M059J (cell line): Measurements from ENCODE around the gene CHST11. TPM values are rescaled to one million over a fixed set of nuclear protein-coding genes. Genes with fewer than 3 reads are reported as not detected.
A peak's percentile ranks its signal among the peaks of the same experiment; 100 is the strongest.

Experiments used
- DNase-seq: peaks from one replicate; pipeline ENCODE4 v3.0.0-alpha.2; 2012; ENCODE audit warnings: low read depth
- total RNA-seq: library from RNA; depleted of rRNA; stranded (reverse); fragments of >200 nt; shearing (Covaris generic); gene quantifications from 2 replicates; pipeline ENCODE4 v1.2.3, GENCODE V29; 2014

The CHST11 gene
- total RNA-seq, 1 experiment from 2014 or later, result 19.6 TPM

DNA sequence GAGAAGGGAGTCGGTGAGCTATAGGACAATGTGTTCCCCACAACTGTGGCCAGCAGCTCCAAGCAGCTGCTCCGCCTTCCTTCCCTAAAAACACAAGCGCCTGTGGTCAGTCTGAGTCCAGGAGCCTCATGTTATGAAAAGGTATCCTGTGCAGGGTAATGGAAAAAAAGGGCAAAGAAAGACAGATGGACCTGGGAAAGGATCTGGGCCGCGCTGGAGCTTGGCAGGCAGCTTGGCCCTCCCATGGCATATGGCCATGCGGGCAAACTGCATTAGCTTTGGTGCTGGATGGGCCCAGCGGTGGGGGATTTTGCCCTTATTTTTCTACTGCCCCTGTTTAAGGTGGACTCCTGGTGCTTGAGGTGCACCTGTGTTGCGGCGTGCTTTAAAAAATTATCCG, 23.7 kb upstream of the CHST11 start:
- no peak for DNase-seq

GRCh38 chr12:104434129-104434528, 22.6 kb upstream of the CHST11 start:
- DNase-seq, result no peak

GRCh38 chr12:104435175-104435574, 21.6 kb upstream of the CHST11 start:
- no peak for DNase-seq

- no peak for DNase-seq
Measured at GRCh38 chr12:104435765-104436164, 21.0 kb upstream of the CHST11 start.

GRCh38 chr12:104436790-104437189, 20.0 kb upstream of the CHST11 start:
- DNase-seq, result no peak

GRCh38 chr12:104438134-104438533, 18.6 kb upstream of the CHST11 start:
- no peak for DNase-seq

- DNase-seq, result no peak
Measured at GRCh38 chr12:104439137-104439536, 17.6 kb upstream of the CHST11 start.

GRCh38 chr12:104443008-104443407, 13.7 kb upstream of the CHST11 start:
- DNase-seq, result no peak

DNA sequence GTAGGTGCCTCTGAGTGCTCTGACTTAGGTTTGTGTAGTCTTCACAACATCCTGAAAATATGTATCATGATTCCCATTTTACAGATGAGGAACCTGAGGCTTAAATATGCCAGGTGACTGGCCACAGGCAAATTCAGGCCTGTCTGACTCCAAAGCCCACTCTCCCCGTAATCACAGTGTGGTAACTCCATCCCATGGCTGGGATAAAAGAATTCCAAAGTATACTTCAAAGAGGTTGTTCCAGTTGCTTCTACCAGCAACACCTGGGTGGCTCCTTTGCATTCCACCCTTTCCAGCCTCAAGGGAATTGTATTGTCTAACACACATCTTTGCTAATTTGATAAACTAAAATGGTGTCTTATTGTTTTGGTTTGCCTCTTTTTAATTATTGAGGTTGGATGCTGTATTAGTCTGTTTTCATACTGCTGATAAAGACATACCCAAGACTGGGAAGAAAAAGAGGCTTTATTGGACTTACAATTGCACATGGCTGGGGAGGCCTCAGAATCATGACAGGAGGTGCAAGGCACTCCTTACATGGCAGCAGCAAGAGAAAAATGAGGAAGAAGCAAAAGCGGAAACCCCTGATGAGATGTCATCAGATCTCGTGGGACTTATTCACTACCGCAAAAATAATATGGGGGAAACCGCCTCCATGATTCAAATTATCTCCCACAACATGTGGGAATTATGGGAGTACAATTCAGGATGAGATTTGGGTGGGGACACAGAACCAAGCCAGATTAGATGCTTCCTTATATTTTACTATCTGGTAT, 9.9 kb upstream of the CHST11 start:
- DNase-seq, result no peak

GRCh38 chr12:104448031-104448430, 8.7 kb upstream of the CHST11 start:
- no peak for DNase-seq

DNA sequence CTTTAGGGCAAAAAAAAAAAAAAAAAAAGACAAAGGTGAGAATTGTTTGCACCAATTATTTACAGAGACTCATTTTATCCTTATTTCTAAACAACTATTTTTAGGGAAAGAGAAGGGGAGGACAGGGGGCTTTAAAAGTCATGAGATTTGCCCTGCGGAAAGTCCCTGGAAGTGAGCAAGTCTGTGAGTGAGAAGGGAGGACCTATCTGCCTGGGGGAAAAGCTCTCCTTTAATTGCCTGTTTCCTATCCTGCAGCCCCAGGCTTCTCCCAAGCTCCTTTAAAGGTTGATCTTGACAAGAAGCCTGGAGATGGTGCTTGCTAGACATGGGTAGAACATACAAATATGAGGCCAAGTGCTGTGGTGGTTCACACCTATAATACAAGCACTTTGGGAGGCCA, 8.3 kb upstream of the CHST11 start:
- DNase-seq, result no peak

- DNase-seq, result no peak
Measured at GRCh38 chr12:104450700-104451099, 6.0 kb upstream of the CHST11 start.

GRCh38 chr12:104452087-104452486, 4.7 kb upstream of the CHST11 start:
- no peak for DNase-seq

DNA sequence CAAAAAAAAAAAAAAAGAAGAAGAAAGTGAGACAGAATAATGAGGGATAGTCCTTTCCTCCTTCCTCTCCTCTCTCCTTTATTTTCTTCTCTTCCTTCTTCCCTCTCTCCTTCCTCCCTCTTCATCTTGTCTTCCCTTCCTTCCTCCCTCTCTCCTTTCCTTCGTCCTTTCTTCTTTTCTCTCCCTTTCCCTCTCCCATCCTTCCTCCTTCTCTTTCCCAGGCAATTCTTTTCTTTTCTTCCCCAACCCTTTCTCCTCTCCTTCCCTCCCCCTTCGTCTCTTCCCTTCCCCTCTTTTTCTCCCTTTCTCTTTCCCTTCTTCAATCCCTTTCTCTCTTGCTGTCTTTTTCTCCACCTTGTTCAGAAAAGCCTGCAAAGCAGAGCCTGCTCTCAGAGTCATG, 3.6 kb upstream of the CHST11 start:
- no peak for DNase-seq

DNA sequence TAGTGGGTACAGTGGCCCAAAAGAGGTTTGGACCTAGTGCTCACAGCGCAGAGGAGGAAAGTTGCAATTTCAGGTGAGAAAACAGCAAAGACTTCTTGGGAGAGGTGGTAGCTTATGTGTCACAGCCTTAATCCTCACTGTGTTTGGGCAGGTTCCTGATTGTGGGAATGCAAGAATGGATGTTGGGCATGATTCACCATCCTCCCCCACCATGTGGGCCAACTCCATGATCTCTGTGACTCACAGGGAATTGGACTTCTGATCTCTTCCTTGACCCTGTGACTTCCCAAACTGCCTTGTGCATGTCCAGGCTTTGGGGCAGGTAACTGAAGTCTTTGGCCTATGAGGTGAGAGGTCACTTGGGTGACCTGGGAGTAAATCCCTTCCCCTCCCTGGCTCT, 1.8 kb upstream of the CHST11 start:
- peak; percentile 91 for DNase-seq

DNA sequence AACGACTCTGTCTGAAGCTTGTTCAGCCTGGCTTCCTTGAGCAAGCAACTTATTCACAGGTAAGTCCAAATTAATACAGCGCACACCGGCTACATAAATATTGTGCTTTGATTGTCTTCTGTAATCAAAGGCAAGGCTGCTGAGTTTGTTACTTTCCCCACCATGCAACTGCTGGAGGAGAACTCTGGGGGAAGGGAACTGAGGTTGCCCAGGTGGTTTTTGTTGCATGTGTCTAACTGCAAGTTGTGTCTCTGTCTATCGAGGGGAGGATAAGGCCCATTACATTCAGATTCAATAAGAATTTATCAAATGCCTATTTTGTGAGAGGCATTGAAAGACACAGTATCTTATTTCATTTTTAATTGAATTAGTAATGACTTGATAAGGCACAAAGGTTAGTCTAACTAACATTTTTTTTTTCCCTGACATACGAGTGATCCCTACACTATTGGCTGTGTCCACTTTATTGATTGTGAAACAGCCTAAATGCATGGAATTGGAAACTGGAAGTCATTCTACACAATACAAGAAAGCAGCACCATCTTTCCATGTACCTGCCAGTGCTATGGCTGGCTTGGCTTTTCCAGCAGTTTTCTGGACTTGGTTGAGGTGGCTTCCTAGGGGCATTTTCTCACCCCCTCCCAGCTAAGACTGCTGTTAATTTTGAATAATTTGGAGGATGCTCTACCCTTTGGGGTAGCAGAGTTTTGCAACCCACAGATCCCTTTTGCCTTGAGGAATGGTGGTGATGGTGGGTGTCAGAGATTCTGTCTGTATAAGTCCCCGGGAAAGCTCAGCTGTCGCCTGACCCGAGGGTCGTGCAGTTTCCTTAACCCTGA, 951 bp upstream of the CHST11 start:
- no peak for DNase-seq

GRCh38 chr12:104456950-104457745, 400 bp downstream of the CHST11 start:
- peak; percentile 85 for DNase-seq

DNA sequence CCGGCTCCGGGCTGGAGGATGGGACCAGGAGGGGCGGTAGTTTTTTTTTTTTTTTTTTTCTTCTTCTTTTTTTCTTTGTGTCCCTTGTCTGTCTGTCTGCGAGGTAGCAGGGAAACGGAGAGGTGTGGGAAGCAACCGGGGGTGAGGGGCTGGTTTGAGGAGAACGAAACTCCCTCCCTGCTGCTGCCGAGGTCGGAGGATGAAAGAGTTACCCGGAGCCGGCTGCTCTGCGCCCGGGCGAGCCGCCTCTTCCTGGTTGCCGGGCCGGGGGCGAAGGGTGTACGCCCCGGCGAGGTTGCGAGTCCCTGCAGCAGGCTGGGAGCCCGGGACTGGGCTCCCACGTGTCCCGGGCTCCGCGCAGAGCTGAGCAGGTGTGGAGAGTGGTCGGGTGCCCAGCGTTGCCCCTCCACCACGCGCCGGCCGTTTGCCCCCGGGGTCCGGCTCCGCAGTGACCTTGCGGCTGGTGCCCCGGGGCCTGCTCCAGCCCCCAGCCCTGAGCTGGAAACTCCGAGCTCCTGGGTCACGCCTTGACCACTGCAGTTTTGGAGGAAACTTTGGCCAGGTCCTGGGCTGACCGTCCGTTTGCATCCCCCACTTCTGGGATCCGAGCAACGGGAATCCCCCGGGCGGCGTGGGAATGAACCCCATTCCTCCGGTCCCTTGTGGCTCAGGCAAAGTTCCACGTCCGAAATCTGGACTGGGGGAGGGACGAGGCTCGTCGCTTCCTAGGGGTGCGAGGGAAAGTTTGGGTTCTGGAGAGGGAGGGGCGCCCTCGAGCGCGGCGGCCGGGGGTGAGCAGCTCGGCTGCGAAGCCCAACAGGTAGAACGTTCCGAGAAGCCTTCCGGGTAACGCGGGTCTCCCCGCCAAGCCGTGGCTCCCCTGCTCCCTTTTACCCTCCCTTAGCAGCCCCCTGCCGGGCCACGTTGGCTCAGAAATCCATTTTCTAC, 1.3 kb downstream of the CHST11 start:
- DNase-seq, result peak; percentile 28

DNA sequence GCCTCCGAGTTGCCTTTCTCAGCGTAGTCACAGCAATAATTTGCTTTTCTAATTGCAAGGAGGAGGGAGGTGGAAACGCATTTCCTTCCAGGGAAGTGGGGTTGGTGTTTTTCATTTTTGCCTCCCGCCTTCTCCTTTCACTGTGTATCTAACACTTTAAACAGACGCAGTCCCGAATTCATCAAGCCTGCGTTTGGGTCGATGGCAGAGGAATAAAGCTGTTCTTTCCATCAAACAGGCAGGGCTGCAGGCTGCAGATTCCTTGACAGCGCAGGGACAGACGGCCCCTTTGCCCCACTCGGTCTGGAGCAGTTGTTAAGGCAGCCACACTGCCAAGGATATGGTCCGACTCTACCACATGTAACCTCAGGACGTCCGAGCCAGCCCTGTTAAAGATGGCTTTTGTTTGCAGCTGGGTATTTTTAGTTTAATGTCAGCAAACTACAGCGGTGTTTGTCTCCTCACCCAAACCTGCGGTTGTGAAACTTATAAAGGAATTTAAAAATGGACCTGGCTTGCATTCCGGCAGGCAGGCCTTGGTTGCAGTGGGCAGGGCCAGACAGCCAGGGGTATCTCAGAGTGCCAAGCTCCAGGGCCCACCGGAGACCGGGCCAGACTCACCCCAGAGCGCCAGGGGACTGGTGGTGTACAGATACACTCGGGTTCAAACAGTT, 2.1 kb downstream of the CHST11 start:
- DNase-seq, result peak; percentile 50

DNA sequence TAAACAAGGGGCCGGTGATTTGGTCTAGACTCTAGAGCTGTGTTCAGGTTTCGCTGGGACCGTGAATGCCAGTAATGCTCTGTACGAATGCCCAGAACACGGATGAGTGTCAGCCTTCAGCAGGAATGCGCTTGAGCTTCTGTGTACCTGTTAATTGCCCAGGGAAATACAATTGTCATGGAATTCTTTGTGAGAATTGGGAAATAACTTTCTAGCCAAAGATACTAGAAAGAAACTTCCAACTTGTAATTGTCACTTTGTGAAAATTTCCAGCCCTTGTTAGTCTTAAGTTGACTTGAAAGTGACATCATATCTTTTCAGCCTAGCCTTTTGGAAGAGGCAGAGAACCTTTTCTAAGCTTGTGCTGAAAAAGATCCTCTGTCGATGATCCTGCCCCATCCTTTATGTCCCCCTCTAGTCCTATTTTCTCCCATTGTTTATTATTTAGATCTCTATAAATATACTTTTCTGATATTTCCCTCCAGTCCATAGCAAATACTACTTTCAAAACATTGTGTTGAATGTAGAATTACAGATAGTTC, 2.7 kb downstream of the CHST11 start:
- peak; percentile 20 for DNase-seq
